DMS153 treated with DMSO at 0.1 percent for 48 hours (cell line): ENCODE data around the gene RYR3.

Source experiments
- DNase-seq: peaks from one replicate; lab custom pipeline; 2025; ENCODE audit not compliant: unreplicated experiment; lab: John Stamatoyannopoulos, UW

The RYR3 gene

DNA sequence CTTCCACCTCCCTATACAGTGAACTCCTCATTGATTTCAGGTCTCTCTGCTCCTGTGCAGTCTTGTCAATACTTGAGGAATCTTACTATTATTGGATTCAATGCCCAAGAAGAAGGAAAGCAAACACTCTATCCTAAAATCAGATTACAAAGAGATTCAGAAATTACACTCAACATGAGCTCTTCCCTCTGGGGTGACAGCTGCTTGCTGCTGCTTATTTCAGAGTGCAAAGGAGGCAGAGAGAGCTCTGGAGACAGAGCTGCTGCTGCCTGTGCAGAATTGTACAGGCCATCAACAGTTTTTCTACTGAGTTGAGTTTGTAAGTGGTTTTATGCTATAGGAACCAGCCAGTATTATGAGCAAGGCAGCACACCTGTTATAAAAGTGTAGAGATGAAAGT, 7.1 kb downstream of the RYR3 start:
- no peak for DNase-seq

GRCh38 chr15:33320017-33320416, 9.2 kb downstream of the RYR3 start:
- no peak for DNase-seq

DNA sequence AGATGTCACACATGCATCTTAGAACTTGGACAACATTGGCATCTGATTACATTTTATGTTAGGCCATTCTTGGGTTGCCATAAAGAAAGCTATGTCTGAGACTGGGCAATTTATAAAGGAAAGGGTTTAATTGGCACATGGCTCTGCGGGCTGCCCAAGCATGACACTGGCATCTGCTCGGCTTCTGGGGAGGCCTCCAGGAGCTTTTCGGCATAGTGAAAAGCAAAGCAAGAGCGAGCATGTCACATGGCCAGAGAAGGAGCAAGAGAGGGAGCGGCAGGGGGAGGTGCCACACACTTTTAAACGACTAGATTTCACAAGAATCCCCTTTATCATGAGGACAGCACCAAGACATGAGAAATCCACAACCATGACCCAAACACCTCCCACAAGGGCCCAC, 11.3 kb downstream of the RYR3 start:
- DNase-seq: no peak

GRCh38 chr15:33324609-33325008, 13.8 kb downstream of the RYR3 start:
- no peak for DNase-seq

DNA sequence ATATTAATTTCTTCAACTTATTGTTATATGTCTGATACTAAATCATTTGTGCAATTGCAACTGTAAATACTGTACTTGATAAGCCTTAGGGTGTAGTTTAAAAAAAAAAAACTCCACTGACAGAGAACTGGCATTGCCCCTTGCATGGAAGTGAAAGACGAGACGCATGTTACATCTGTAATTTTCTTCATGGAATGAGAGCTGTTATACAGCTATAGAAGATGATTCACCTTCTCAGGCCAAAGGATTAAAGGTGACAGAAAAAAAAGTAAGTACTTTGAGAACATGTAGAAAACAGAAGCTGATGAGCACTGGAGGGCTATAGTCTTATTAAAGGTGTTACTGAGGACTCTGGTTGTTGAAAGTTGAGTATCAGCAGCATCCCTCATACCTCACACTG, 16.1 kb downstream of the RYR3 start:
- DNase-seq: no peak

DNA sequence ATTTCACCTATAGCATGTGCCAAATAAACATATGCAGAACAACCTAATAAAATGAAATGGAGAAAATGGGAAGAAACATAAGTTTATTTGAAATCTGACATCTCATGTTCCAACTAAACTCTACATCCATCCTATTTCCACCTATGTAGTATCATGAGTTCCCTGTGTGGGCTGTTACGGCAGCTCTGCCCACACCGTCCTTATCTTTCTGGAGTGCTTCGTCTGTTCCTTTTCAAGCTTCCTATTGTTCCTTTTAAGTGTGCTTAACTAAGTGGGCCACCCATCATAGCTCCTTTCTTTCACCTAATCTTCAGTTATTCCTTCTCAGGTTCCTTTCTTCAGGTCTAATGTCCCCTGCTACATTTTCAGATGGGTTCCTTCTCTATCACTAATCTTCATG, 17.3 kb downstream of the RYR3 start:
- no peak for DNase-seq

DNA sequence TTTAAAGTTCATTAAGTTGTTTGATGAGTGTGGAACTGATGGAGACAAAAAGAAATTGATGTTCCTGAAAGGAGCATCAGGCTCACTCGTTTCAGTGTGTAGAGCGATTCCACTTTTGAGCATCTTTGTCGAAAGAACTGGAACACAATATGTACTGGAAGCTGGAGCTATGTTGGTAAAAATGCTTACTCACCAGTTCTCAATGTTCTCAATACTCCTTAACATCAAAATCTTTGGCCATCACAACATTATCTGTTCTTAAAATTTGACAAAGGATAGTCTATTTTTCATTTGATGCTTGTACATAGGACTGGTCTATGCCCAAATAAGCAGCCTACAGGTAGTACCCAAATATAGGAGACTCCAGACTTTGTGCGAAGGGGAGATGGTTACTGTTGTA, 18.7 kb downstream of the RYR3 start:
- DNase-seq: no peak

DNA sequence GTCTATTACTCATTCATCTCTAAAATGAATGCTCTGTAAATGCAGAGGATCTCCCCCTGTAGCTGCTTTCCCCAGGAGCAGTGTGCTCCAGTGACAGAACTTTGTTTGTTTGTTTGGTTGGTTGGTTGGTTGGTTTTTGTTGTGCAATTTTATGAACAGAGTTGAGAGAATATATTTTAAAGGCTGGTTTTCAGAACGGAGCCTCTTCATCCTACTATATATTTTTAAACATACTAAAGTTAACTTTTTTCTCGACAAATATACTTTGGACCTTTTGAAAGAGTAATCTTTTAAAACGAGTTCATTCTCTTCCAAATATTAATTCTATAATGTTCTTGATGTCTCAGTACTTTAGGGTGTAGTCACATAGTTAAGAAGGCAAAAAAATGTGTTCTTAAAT, 20.2 kb downstream of the RYR3 start:
- peak; percentile 94 for DNase-seq

DNA sequence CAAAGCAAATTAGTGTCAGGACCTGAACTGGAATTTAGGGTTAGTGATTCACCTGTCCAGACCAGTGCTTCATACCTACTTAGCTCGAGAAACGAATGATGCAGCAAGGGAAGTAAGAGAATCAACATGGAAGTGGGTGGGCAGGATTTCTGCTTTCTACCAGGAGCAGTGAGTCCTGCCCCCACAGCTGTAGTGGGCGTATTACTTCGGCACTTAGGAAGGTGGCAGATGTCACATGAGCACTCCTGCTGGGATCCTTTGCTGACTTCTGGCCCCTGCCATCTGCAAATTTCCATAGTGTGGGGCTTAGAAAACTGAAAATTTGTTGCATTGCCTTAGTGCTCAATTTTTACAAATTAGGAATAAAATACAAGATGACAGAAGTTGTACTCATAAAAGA, 31.2 kb downstream of the RYR3 start:
- DNase-seq: no peak

GRCh38 chr15:33343275-33343674, 32.5 kb downstream of the RYR3 start:
- no peak for DNase-seq

DNA sequence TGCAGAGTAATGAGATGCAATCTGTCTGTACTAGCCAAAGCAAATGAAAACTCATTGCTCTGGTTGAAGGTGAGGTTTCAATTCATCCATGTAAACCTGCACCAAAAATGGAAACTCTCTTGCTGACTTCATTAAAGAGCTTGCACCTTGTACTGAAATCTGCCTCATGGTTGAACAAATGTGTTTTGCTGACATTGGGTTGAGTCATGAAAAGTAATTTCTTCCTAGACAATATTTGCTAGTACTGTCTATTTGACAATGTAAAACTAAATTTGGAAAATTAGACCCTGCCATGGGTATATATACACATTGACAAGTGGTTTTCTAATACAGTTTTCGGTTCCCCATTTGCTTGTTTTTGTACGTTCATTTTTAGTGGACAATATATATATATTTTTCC, 33.3 kb downstream of the RYR3 start:
- DNase-seq: no peak

- DNase-seq: no peak
These were observed 33.8 kb downstream of the RYR3 start for GRCh38 chr15:33344530-33344929.

GRCh38 chr15:33354411-33354810, 43.6 kb downstream of the RYR3 start:
- DNase-seq: no peak

- no peak for DNase-seq
These were observed 47.1 kb downstream of the RYR3 start for GRCh38 chr15:33357845-33358244.

DNA sequence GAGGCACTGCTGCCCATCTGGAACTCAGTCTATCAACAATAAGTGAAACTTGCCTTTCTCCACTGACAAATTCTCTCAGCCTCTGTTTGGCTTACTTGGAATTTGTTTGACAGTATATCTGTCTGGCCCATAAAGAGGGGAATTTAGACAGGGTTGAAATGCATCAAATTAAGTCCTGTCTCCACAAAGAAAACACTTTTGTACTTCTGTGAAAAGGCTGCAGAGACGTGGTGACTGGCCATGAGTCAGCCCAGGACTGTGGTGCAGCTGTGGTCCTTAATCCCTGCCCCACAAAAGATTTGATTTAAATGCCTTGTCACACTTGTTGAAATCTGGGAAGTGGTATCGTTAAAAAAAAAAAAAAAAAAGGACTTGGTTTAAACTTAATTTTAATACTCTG, 47.5 kb downstream of the RYR3 start:
- no peak for DNase-seq

GRCh38 chr15:33360886-33361285, 50.1 kb downstream of the RYR3 start:
- no peak for DNase-seq

GRCh38 chr15:33369941-33370622, 59.3 kb downstream of the RYR3 start:
- no peak for DNase-seq

GRCh38 chr15:33370623-33371020, 59.9 kb downstream of the RYR3 start:
- no peak for DNase-seq

- DNase-seq: no peak
These were observed 60.4 kb downstream of the RYR3 start for GRCh38 chr15:33371159-33371558.

GRCh38 chr15:33374226-33374914, 63.6 kb downstream of the RYR3 start:
- DNase-seq: no peak

DNA sequence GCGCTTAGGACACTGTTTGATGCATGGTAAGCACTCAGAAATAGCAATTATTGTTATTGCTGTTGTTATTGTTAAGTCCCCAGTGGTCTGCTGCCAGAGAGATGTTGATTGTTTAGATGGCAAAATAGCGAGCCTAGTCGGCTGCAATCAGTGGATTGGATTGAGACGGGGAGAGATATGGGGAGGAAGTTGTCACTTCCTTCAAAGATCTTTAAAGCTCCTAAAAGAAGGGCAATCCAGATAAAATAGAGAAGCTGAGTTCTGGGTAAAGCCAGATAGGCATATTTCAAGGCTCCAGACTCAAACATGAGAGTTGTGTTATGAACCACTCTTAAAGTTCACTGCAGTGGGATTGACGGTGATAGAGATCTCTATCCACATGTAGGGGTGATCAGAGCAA, 64.5 kb downstream of the RYR3 start:
- no peak for DNase-seq

DNA sequence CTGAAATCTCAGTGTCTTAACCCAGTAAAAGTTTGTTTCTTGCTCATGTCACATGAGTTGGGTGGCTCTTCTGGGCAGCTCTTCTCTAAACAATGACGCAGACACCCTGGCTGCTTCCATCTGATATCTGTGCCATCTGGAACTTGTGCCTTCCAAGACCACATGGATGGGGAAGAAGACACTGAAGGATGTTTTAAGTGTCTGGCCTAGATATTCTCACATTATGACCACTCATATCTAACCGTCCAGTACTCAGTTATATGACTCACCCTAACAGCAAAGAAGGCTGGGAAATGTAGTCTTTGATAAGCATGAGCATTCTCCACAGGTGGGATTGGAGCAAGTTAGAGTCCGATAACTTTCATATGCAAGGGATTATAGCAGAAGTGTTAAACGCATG, 66.4 kb downstream of the RYR3 start:
- no peak for DNase-seq

DNA sequence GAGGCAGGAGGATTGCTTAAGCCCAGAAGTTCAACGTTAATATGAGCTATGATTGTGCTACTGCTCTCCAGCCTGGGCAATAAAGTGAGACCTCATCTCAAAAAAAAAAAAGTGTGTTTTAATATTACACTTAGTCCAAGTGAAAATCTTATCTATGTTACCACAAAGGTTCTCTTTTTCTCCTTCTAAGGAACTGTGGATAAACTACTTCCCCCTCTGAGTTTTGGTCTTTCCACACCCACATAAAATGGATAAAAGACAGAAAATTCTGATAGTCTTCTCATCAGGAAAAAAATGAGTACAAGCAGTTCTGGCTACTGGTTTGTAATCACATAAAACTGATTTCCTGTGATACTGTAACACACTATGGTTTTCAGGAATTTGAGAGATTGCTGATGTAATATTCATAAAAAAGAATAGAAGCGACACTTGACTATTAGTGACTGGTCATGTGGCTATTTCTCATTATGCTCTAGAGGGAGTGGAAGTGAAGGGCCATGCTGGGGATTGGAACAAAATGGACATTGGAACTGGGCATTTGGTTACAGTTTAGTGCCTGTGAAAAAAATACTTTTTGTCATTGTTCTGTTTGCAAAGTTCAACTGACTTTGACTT, 68.2 kb downstream of the RYR3 start:
- DNase-seq: no peak
